Measurements from ENCODE around the gene PDGFRB. TPM values are rescaled to one million over a fixed set of nuclear protein-coding genes. Genes with fewer than 3 reads are reported as not detected.

Gene PDGFRB
- polyA plus RNA-seq, 1 donor (not counting 4 experiments of a cell fraction or from before 2014, with no cell fraction given): 0.14 TPM

DNA sequence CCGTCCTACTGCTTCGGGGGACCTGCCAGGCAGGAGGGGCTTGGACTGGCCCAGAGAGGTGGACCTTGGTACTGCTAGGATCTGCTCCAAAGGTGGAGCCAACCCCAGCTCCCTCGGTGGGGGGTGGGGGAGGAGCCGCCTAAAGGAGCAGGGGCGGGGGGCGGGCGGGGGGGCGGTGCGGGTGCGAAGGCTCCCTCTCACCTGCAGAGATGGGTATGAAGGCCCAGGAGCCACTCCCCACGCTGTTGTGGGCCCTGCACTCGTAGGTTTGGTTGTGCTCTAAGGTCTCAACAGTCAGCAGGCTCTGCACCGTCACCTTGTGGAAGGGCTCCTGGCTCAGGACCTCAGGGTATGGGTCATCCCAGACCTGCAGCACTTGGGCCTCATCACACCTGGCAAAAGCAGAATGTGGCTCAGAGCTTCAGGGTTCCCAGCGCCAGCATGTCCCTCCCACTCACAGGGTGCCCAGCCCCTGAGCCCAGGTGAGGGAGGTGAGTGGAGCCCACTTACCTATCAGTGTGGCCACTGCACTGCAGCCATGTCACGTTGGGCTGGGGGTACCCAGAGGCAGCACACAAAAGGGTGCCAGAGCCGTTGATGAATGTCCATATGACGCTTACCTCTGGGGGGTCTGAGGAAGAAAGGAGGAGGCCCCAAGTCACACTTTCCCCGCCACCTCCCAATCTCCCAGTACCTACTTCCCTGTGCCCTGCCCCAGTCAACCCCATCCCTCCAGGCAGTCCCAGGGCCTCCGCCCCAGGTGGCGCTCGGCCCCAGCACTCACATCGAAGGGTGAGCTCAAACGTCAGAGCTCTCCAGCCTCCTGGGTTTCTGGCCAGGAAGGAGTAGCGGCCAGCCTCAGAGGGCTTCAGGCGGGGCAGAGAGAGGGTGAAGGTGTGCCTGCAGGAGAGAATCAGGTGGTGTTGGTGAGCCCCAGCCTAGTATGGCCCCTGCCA lies 85.7 kb downstream of the PDGFRB start:
- no peak overlapping the region for H3K9ac ChIP-seq (ENCODE audit: control insufficient read depth, extremely low read depth, insufficient read depth, low read length)
- H4K20me1 ChIP-seq (ENCODE audit: control insufficient read depth, extremely low read depth, insufficient read depth, low read length): no peaks in the 10 kb centered on the region
- H3K4me1 ChIP-seq (ENCODE audit: control insufficient read depth, extremely low read depth, insufficient read depth, low read length): peaks cover 8% of the 10 kb centered on the region
- H3K4me3 ChIP-seq (ENCODE audit: control insufficient read depth in 2 of 3, extremely low read depth in 1 of 3, insufficient read depth in 2 of 3, low read depth in 1 of 3, low read length in 3 of 3): no peak overlapping the region
- H3K27me3 ChIP-seq (ENCODE audit: control insufficient read depth, extremely low read depth, insufficient read depth, low read length): peaks cover 2% of the 10 kb centered on the region
- no peak overlapping the region for H3K27ac ChIP-seq (ENCODE audit: control insufficient read depth, insufficient read depth, low read length)
- H3K9me1 ChIP-seq (ENCODE audit: control insufficient read depth, extremely low read depth, insufficient read depth, low read length): no peaks in the 10 kb centered on the region
- H2AFZ ChIP-seq (ENCODE audit: control insufficient read depth, low read length): no peak overlapping the region
- no peak for FAIRE-seq
- no peak for DNase-seq (ENCODE audit: low read depth, low spot score)
- no peaks in the 10 kb centered on the region for H3K79me2 ChIP-seq (ENCODE audit: control insufficient read depth, insufficient read depth, low read length)
- H3K9me3 ChIP-seq (ENCODE audit: control insufficient read depth, low read depth, low read length): no peaks in the 10 kb centered on the region
- dilution Hi-C loops (cut with MboI; ENCODE audit: extremely low pct_ligation_motif_present, low sequenced_read_pairs): loop anchor here (5.0 kb wide), 1 partner anchor 38 kb away; no protein-coding TSS in a partner anchor
- H3K4me2 ChIP-seq (ENCODE audit: control insufficient read depth, extremely low read depth, insufficient read depth, low read depth, low read length): no peak overlapping the region
- TF ChIP-seq, protein P1, sequence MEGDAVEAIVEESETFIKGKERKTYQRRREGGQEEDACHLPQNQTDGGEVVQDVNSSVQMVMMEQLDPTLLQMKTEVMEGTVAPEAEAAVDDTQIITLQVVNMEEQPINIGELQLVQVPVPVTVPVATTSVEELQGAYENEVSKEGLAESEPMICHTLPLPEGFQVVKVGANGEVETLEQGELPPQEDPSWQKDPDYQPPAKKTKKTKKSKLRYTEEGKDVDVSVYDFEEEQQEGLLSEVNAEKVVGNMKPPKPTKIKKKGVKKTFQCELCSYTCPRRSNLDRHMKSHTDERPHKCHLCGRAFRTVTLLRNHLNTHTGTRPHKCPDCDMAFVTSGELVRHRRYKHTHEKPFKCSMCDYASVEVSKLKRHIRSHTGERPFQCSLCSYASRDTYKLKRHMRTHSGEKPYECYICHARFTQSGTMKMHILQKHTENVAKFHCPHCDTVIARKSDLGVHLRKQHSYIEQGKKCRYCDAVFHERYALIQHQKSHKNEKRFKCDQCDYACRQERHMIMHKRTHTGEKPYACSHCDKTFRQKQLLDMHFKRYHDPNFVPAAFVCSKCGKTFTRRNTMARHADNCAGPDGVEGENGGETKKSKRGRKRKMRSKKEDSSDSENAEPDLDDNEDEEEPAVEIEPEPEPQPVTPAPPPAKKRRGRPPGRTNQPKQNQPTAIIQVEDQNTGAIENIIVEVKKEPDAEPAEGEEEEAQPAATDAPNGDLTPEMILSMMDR (optimal IDR thresholded peaks at IDR 0.05 in 1 of 3, IDR thresholded peaks at IDR 0.05 in 1 of 3, conservative IDR thresholded peaks at IDR 0.05 in 1 of 3; ENCODE audit: extremely low read depth in 1 of 3, insufficient read depth in 2 of 3, low read length in 3 of 3): no peak
- TF ChIP-seq EZH2 (IDR thresholded peaks at IDR 0.05; ENCODE audit: low read length): no peak
- H3K36me3 ChIP-seq (ENCODE audit: control insufficient read depth in 2 of 2, extremely low read depth in 1 of 2, insufficient read depth in 2 of 2, low read length in 2 of 2): no peaks in the 10 kb centered on the region

DNA sequence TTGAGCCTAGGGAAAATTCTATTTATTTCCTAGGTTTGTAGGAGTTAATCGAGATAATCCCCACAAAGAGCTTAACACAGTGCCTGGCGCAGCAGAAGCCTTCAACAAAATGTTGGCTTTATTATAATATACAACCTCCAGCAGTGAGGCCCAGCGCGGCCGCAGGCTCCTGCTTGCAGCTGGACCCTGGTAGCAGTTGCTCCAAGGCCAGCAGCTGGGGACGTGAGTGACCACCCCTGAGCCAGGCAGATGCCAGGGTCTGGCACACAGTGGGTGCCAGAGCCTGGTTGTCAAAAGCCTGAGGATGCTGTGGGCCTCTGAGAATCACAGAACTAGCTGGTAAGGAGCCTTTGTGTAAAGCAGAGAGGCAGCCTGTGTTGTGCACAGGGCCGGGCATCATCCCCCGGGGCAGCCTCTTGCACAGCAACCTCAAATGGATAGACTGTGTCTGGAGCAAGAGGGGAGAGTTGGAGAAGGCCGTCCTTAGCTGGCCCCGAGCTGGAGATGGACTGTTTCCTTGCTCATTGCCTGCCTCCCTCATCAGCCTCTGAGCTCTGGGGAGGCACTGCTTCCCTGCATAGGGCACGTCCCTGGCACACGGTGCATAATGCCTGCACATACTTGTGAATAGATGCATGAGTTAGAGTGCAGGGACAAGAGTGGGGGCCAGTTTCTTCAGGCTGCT lies 86.5 kb downstream of the PDGFRB start:
- H3K27ac ChIP-seq (ENCODE audit: control insufficient read depth, insufficient read depth, low read length): no peak overlapping the region
- H2AFZ ChIP-seq (ENCODE audit: control insufficient read depth, low read length): no peak overlapping the region
- no peak overlapping the region for H3K4me2 ChIP-seq (ENCODE audit: control insufficient read depth, extremely low read depth, insufficient read depth, low read depth, low read length)
- H3K4me3 ChIP-seq (ENCODE audit: control insufficient read depth in 2 of 3, extremely low read depth in 1 of 3, insufficient read depth in 2 of 3, low read depth in 1 of 3, low read length in 3 of 3): no peak overlapping the region
- peaks cover 8% of the 10 kb centered on the region for H3K4me1 ChIP-seq (ENCODE audit: control insufficient read depth, extremely low read depth, insufficient read depth, low read length)
- H3K9ac ChIP-seq (ENCODE audit: control insufficient read depth, extremely low read depth, insufficient read depth, low read length): no peak overlapping the region
- TF ChIP-seq, protein P1 (optimal IDR thresholded peaks at IDR 0.05 in 1 of 3, IDR thresholded peaks at IDR 0.05 in 1 of 3, conservative IDR thresholded peaks at IDR 0.05 in 1 of 3; ENCODE audit: extremely low read depth in 1 of 3, insufficient read depth in 2 of 3, low read length in 3 of 3): no peak
- TF ChIP-seq EZH2 (IDR thresholded peaks at IDR 0.05; ENCODE audit: low read length): no peak
- dilution Hi-C loops (cut with MboI; ENCODE audit: extremely low pct_ligation_motif_present, low sequenced_read_pairs): no loop called here
- H3K9me3 ChIP-seq (ENCODE audit: control insufficient read depth, low read depth, low read length): no peaks in the 10 kb centered on the region
- DNase-seq (ENCODE audit: low read depth, low spot score) (no peak), FAIRE-seq (no peak)
- no peaks in the 10 kb centered on the region for H3K79me2 ChIP-seq (ENCODE audit: control insufficient read depth, insufficient read depth, low read length)
- H3K36me3 ChIP-seq (ENCODE audit: control insufficient read depth in 2 of 2, extremely low read depth in 1 of 2, insufficient read depth in 2 of 2, low read length in 2 of 2): no peaks in the 10 kb centered on the region
- H4K20me1 ChIP-seq (ENCODE audit: control insufficient read depth, extremely low read depth, insufficient read depth, low read length): no peaks in the 10 kb centered on the region
- no peaks in the 10 kb centered on the region for H3K9me1 ChIP-seq (ENCODE audit: control insufficient read depth, extremely low read depth, insufficient read depth, low read length)
- peaks cover 11% of the 10 kb centered on the region for H3K27me3 ChIP-seq (ENCODE audit: control insufficient read depth, extremely low read depth, insufficient read depth, low read length)
